Posterior cingulate gyrus (tissue), 11 donors: ENCODE results near the gene ISLR2.
"Not testable (repeated sequence)": the region's sequence is repeated elsewhere in the genome, so short reads cannot be mapped to it uniquely, and the experiment has no call there.

Experiments used
- DNase-seq, 10 donors: peaks; one replicate each; pipeline versions ENCODE4 v3.0.0 to v3.0.0-alpha.2; 2020 to 2021; ENCODE audit warnings: mixed read lengths in 3 of 10
- intact Hi-C: fragments of 100-400 bp; cut with DNase I; formaldehyde crosslinking; loops from one replicate; pipeline ENCODE4 v1.15.1; 2023

Gene ISLR2

GRCh38 chr15:74144153-74144775, 13.9 kb downstream of the ISLR2 start:
- intact Hi-C loops, result no loop called here
- DNase-seq, result no peak

- intact Hi-C loops, result no loop called here
- DNase-seq, result no peak
These were observed 16.0 kb downstream of the ISLR2 start for GRCh38 chr15:74146277-74146800.

- DNase-seq, result no peak
- intact Hi-C loops, result no loop called here
These were observed 16.7 kb downstream of the ISLR2 start for GRCh38 chr15:74147051-74147450.

GRCh38 chr15:74155766-74156417, 25.5 kb downstream of the ISLR2 start:
- DNase-seq, result no peak
- intact Hi-C loops, result no loop called here

GRCh38 chr15:74156678-74157411, 26.5 kb downstream of the ISLR2 start:
- DNase-seq, result peak in 2 of 10 donors; percentile 50 to 68
- intact Hi-C loops, result no loop called here

- intact Hi-C loops, result no loop called here
- DNase-seq, result no peak
These were observed 27.8 kb downstream of the ISLR2 start for GRCh38 chr15:74157868-74158827.

GRCh38 chr15:74158855-74159650, 28.7 kb downstream of the ISLR2 start:
- intact Hi-C loops, result no loop called here
- DNase-seq, result no peak

- intact Hi-C loops, result no loop called here
These were observed 29.4 kb downstream of the ISLR2 start for GRCh38 chr15:74159773-74160172.

GRCh38 chr15:74160390-74160789, 30.0 kb downstream of the ISLR2 start:
- DNase-seq, intact Hi-C loops: not testable (repeated sequence)

More at GRCh38 chr15:74159773-74160172, 29.4 kb downstream of the ISLR2 start:
- DNase-seq, result no peak

GRCh38 chr15:74162195-74162536, 31.8 kb downstream of the ISLR2 start:
- intact Hi-C loops, result not testable (repeated sequence)

GRCh38 chr15:74165461-74165860, 35.1 kb downstream of the ISLR2 start:
- intact Hi-C loops, result no loop called here

More at GRCh38 chr15:74162195-74162536, 31.8 kb downstream of the ISLR2 start:
- not testable (repeated sequence) for DNase-seq

GRCh38 chr15:74167891-74168331, 37.5 kb downstream of the ISLR2 start:
- peak in 3 of 10 donors; percentile 7 to 79 (median 60) for DNase-seq
- intact Hi-C loops, result no loop called here

More at GRCh38 chr15:74165461-74165860, 35.1 kb downstream of the ISLR2 start:
- no peak for DNase-seq

GRCh38 chr15:74168711-74169126, 38.3 kb downstream of the ISLR2 start:
- peak in 2 of 10 donors; percentile 1 to 54 for DNase-seq
- intact Hi-C loops, result no loop called here

GRCh38 chr15:74170071-74170844, 39.9 kb downstream of the ISLR2 start:
- peak in 2 of 10 donors; percentile 0 to 72 for DNase-seq
- intact Hi-C loops, result no loop called here

- intact Hi-C loops, result no loop called here
- peak in 2 of 10 donors; percentile 2 to 50 for DNase-seq
These were observed 40.6 kb downstream of the ISLR2 start for GRCh38 chr15:74170875-74171578.

- DNase-seq, result peak in 2 of 10 donors; percentile 3 to 37
- intact Hi-C loops, result no loop called here
These were observed 41.7 kb downstream of the ISLR2 start for GRCh38 chr15:74171965-74172541.

- DNase-seq, result peak in 3 of 10 donors; percentile 4 to 76 (median 9)
- intact Hi-C loops, result no loop called here
These were observed 42.5 kb downstream of the ISLR2 start for GRCh38 chr15:74172701-74173379.
